Panc1 (cell line): ENCODE measurements around the gene CIC. TPM values are rescaled to one million over a fixed set of nuclear protein-coding genes. Genes with fewer than 3 reads are reported as not detected.

Experiments used
- ATAC-seq: fragments of 200-7000 bp; cut with Tn5 transposase; 2 replicates; pipeline ENCODE4 v1.9.1; 2020; ENCODE audit warnings: mild to moderate bottlenecking, moderate library complexity
- BruUV-seq: library from RNA; stranded (reverse); fragments of 400-500 nt; replicated peaks from 2 replicates; lab custom pipeline; 2021; lab: Mats Ljungman, UMichigan
- CTCF ChIA-PET: fragments of 300-600 bp; sonication (Branson Sonifier 250); formaldehyde crosslinking; loops from one replicate; lab custom pipeline; 2022; ENCODE audit warnings: antibody characterized with exemption; lab: Charles Lee
- POLR2A ChIA-PET: fragments of 300-600 bp; sonication (Branson Sonifier 250); formaldehyde crosslinking; loops from one replicate; lab custom pipeline; 2022; ENCODE audit warnings: antibody characterized with exemption; lab: Charles Lee
- DNase-seq: peaks from one replicate; pipeline ENCODE4 v3.0.0-alpha.2; 2010; ENCODE audit warnings: low read depth, low spot score
- H3K27ac ChIP-seq: 2 replicates; pipeline ENCODE4 v1.5.1; 2011; ENCODE audit warnings: mild to moderate bottlenecking, low read length, inconsistent platforms
- H3K27me3 ChIP-seq: fragments of 200-500 bp; sonication (Bioruptor generic); 2 replicates; pipeline ENCODE4 v1.6.0; 2014; ENCODE audit warnings: low read length, inconsistent platforms; ENCODE audit not compliant: control insufficient read depth, insufficient read depth
- H3K36me3 ChIP-seq: fragments of 200-500 bp; sonication (Bioruptor generic); 2 replicates; pipeline ENCODE4 v1.5.1; 2014; ENCODE audit warnings: inconsistent platforms, mild to moderate bottlenecking, low read length, moderate library complexity; ENCODE audit not compliant: control insufficient read depth, insufficient read depth
- H3K4me1 ChIP-seq: 2 replicates; pipeline ENCODE4 v1.5.1; 2011; ENCODE audit warnings: inconsistent platforms, mild to moderate bottlenecking, low read length, moderate library complexity; ENCODE audit not compliant: control insufficient read depth, insufficient read depth
- H3K4me3 ChIP-seq, 2 experiments: 2 replicates each; pipeline ENCODE4 v1.5.1; 2011 to 2012; ENCODE audit warnings: low read depth in 2 of 2, low read length in 2 of 2, mild to moderate bottlenecking in 2 of 2, inconsistent platforms in 1 of 2, moderate library complexity in 1 of 2
- H3K9me3 ChIP-seq: fragments of 200-500 bp; sonication (Bioruptor generic); 2 replicates; pipeline ENCODE4 v1.5.1; 2014; ENCODE audit warnings: low read depth, mild to moderate bottlenecking, inconsistent platforms, low read length, moderate library complexity; ENCODE audit not compliant: control insufficient read depth, insufficient read depth
- POLR2AphosphoS5 ChIP-seq: IDR thresholded peaks from 2 replicates; pipeline ENCODE4 v1.6.1; 2012; ENCODE audit warnings: mild to moderate bottlenecking, low read depth, low read length, moderate library complexity
- SIN3A ChIP-seq: IDR thresholded peaks from 2 replicates; pipeline ENCODE4 v1.6.1; 2012; ENCODE audit warnings: low read depth, mild to moderate bottlenecking, low read length, moderate library complexity, borderline replicate concordance; ENCODE audit not compliant: insufficient read depth
- TCF7L2 ChIP-seq: IDR thresholded peaks from 2 replicates; pipeline ENCODE4 v1.6.1; 2011; ENCODE audit warnings: mild to moderate bottlenecking, low read depth, low read length, inconsistent platforms
- in situ Hi-C: cut with HindIII; loops from 2 replicates; pipeline ENCODE4 v1.10.0; 2016; ENCODE audit warnings: low sequenced_read_pairs, low pct_unique_long_range_greater_than_20kb
- intact Hi-C: fragments of 100-400 bp; cut with micrococcal nuclease; formaldehyde crosslinking; loops from one replicate; pipeline ENCODE4 v1.10.0; 2022; ENCODE audit not compliant: unreplicated experiment
- total RNA-seq: library from RNA; stranded (reverse); gene quantifications from one replicate; pipeline ENCODE4 v1.2.1, GENCODE V29; 2021; ENCODE audit not compliant: unreplicated experiment
- TF ChIP-seq, protein P1 (sequence below): fragments of 450-650 bp; IDR thresholded peaks from 2 replicates; pipeline ENCODE4 v1.5.1; 2017; ENCODE audit warnings: mild to moderate bottlenecking
- TF ChIP-seq, protein P2 (sequence below), 2 experiments: IDR thresholded peaks; 2 replicates each; pipeline ENCODE4 v1.6.1; 2011 to 2012; ENCODE audit warnings: low read depth in 2 of 2, control low read depth in 1 of 2, low read length in 1 of 2, mild to moderate bottlenecking in 1 of 2, moderate library complexity in 1 of 2; ENCODE audit not compliant: insufficient read depth in 1 of 2

The CIC gene
- total RNA-seq, 1 experiment from 2014 or later, result 67.4 TPM

DNA sequence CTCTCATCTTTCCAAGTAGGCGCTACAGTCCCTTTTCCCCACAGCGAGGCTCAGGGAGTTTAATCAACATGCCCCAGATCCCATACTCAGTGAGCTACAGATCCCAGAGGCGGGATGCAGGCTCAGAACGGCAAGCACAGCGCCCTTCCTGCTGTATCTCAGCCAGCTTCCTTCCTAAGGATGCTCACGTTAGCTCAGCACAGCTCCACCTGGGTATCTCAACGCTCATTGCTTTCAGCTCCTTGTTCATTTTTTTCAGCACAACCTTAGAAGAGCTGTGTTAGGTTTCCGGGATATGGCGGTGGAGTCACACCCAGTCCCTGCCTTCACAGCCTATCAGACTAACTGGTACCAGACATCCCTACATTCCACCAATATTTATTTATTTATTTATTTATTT, 53.3 kb downstream of the CIC start:
- no TSS peak for BruUV-seq
- intact Hi-C loops, result no loop called here
- H3K4me1 ChIP-seq, result no peaks in the 10 kb centered on the region; the same call in 1 of the 2 replicates
- in situ Hi-C loops, result no loop called here
- DNase-seq (no peak), ATAC-seq (no peak)
- no peaks in the 10 kb centered on the region for H3K9me3 ChIP-seq
- TF ChIP-seq POLR2AphosphoS5 (no peak), SIN3A (no peak), TCF7L2 (no peak)
- TF ChIP-seq, protein P1, sequence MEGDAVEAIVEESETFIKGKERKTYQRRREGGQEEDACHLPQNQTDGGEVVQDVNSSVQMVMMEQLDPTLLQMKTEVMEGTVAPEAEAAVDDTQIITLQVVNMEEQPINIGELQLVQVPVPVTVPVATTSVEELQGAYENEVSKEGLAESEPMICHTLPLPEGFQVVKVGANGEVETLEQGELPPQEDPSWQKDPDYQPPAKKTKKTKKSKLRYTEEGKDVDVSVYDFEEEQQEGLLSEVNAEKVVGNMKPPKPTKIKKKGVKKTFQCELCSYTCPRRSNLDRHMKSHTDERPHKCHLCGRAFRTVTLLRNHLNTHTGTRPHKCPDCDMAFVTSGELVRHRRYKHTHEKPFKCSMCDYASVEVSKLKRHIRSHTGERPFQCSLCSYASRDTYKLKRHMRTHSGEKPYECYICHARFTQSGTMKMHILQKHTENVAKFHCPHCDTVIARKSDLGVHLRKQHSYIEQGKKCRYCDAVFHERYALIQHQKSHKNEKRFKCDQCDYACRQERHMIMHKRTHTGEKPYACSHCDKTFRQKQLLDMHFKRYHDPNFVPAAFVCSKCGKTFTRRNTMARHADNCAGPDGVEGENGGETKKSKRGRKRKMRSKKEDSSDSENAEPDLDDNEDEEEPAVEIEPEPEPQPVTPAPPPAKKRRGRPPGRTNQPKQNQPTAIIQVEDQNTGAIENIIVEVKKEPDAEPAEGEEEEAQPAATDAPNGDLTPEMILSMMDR, result no peak
- no peak overlapping the region for H3K4me3 ChIP-seq
- H3K27me3 ChIP-seq, result no peaks in the 10 kb centered on the region
- no peak overlapping the region for H3K27ac ChIP-seq
- H3K36me3 ChIP-seq, result no peaks in the 10 kb centered on the region; the same call in 1 of the 2 replicates
- POLR2A ChIA-PET, result interaction anchor here (0.5 to 0.6 kb wide), 2 partner anchors 1117 to 1776 kb away, joined by 3 read pairs; no protein-coding TSS in a partner anchor
- CTCF ChIA-PET, result interaction anchor here (0.6 kb wide), 1 partner anchor 219 kb away, joined by 5 read pairs; no protein-coding TSS in a partner anchor

DNA sequence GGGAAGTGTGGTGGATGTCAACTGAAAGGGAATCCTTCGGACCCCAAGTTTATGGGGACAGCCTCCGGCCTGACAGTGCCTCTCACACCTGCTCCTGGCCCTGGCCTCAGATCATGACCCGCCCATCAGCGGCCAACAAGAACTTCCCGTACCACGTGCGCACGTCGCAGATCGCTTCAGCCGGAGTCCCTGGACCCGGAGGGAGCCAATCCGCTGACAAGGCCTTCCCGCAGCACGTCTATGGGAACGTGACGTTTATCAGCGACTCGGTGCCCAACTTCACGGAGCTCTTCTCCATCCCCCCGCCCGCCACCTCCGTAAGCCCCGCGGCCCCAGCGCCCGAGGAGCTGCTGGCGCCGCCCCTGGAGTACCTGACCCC, 54.4 kb downstream of the CIC start:
- POLR2A ChIA-PET, result no interaction called here
- H3K4me3 ChIP-seq, result no peak overlapping the region
- in situ Hi-C loops, result no loop called here
- no peak for DNase-seq
- H3K27ac ChIP-seq, result no peak overlapping the region
- intact Hi-C loops, result no loop called here
- no peaks in the 10 kb centered on the region; the same call in 1 of the 2 replicates for H3K36me3 ChIP-seq
- TF ChIP-seq SIN3A (no peak), TCF7L2 (no peak), POLR2AphosphoS5 (no peak)
- TF ChIP-seq, protein P2, sequence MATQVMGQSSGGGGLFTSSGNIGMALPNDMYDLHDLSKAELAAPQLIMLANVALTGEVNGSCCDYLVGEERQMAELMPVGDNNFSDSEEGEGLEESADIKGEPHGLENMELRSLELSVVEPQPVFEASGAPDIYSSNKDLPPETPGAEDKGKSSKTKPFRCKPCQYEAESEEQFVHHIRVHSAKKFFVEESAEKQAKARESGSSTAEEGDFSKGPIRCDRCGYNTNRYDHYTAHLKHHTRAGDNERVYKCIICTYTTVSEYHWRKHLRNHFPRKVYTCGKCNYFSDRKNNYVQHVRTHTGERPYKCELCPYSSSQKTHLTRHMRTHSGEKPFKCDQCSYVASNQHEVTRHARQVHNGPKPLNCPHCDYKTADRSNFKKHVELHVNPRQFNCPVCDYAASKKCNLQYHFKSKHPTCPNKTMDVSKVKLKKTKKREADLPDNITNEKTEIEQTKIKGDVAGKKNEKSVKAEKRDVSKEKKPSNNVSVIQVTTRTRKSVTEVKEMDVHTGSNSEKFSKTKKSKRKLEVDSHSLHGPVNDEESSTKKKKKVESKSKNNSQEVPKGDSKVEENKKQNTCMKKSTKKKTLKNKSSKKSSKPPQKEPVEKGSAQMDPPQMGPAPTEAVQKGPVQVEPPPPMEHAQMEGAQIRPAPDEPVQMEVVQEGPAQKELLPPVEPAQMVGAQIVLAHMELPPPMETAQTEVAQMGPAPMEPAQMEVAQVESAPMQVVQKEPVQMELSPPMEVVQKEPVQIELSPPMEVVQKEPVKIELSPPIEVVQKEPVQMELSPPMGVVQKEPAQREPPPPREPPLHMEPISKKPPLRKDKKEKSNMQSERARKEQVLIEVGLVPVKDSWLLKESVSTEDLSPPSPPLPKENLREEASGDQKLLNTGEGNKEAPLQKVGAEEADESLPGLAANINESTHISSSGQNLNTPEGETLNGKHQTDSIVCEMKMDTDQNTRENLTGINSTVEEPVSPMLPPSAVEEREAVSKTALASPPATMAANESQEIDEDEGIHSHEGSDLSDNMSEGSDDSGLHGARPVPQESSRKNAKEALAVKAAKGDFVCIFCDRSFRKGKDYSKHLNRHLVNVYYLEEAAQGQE (IDR thresholded peaks at IDR 0.05; ENCODE audit: insufficient read depth in 1 of 2, low read depth in 2 of 2, low read length in 1 of 2), result no peak
- TF ChIP-seq, protein P1, result no peak
- H3K9me3 ChIP-seq, result no peaks in the 10 kb centered on the region
- BruUV-seq, result no TSS peak
- CTCF ChIA-PET, result no interaction called here
- H3K27me3 ChIP-seq, result no peaks in the 10 kb centered on the region
- no peak for ATAC-seq
- H3K4me1 ChIP-seq, result no peaks in the 10 kb centered on the region; the same call in 1 of the 2 replicates
